SKM-1 treated with dmso at 0.1 percent for 144 hours (cell line): ENCODE measurements around the gene DLX3.
"Not testable (repeated sequence)": the region's sequence is repeated elsewhere in the genome, so short reads cannot be mapped to it uniquely, and the experiment has no call there.

Experiments
- DNase-seq: peaks from one replicate; lab custom pipeline; 2025; ENCODE audit not compliant: unreplicated experiment; lab: John Stamatoyannopoulos, UW

The DLX3 gene

GRCh38 chr17:49995055-49995738, at the start of gene DLX3:
DLX3 (minus strand) TSS chr17:49995224; CDS start chr17:49994998, 226 bp downstream.
- DNase-seq: peak; percentile 66

- no peak for DNase-seq
Observed at GRCh38 chr17:50044483-50044882, 49.5 kb upstream of the DLX3 start.

GRCh38 chr17:50043290-50044148, 48.5 kb upstream of the DLX3 start:
- no peak for DNase-seq

DNA sequence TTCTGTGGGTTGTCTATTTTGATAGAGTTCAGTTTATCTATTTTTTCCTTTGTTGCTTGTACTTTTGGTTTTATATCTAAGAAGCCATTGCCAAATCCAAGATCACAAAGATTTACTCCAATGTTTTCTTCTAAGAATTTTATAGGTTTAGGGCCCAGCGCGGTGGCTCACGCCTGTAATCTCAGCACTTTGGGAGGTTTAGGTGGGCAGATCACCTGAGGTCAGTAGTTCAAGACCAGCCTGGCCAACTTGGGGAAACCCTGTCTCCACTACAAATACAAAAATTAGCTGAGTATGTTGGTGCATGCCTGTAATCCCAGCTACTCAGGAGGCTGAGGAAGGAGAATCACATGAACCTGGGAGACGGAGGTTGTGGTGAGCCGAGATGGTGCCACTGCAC, 47.2 kb upstream of the DLX3 start:
- DNase-seq: no peak

DNA sequence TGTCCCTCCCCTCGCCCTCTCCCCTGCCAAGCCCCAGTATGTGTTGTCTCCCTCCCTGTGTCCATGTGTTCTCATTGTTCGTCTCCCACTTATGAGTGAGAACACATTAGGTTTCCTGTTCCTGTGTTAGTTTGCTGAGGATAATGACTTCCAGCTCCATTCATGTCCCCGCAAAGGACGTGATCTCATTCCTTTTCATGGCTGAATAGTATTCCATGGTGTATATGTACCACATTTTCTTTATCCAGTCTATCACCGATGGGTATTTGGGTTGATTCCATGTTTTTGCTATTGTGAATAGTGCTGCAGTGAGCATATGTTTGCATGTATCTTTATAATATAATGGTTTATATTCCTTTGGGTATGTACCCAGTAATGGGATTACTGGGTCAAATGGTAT, 45.5 kb upstream of the DLX3 start:
- DNase-seq: not testable (repeated sequence)

DNA sequence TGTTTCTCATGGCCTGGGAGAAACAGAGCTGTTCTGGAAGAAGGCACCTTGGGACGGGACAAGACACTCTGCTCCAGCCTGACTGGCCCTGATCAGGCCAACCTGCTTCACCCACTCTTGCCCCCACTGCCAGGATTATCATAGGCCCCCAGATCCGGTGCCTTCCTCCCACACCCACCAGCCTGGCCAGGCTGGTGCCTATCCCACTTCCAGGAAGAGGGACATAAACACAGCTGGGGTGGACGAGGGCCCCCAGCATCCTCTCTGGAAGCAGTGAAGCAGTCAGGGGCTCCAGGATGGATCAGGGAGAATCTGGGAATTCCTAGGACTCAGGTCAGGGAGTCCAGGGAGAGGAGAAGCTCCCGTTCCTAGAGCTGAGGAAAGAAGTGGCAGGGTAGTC, 44.0 kb upstream of the DLX3 start:
- no peak for DNase-seq

DNA sequence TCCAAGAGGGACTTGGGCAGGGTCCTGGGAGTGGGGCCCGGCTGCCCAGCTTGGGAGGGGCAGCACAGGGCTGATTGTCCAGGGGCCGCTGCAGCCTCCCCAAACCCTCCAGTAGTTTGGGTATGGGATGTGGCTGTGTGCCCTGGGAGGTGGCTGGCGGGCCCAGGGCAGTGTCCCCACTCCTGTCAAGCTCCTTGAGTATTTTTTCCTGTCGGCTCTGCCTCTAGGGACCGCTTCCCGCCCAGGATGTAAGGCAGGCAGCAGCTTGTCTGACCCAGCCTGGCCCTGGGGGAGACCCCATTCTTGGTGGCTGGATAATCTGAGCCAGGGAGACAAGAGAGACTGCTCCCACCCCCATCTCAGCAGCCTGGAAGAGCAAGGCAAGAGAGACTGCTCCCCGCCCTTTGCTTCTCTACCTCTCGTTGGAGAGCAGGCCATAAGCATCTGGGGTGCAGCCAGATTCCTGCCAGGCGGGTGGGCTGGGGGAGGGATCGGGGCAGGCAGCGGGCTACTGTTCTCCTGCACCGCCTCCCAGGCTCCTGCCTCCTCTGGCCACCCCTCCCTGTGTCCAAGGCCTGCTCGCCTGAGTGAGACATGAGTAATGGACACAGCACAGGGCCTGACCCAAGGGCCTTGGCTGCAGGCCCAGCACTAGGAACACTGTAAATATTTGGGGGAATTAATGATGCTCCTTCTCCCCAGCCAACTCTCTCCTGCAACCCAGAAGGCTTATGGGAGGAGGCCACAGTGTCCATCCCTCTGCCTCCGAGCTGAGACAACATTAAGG, 42.5 kb upstream of the DLX3 start:
- no peak for DNase-seq

DNA sequence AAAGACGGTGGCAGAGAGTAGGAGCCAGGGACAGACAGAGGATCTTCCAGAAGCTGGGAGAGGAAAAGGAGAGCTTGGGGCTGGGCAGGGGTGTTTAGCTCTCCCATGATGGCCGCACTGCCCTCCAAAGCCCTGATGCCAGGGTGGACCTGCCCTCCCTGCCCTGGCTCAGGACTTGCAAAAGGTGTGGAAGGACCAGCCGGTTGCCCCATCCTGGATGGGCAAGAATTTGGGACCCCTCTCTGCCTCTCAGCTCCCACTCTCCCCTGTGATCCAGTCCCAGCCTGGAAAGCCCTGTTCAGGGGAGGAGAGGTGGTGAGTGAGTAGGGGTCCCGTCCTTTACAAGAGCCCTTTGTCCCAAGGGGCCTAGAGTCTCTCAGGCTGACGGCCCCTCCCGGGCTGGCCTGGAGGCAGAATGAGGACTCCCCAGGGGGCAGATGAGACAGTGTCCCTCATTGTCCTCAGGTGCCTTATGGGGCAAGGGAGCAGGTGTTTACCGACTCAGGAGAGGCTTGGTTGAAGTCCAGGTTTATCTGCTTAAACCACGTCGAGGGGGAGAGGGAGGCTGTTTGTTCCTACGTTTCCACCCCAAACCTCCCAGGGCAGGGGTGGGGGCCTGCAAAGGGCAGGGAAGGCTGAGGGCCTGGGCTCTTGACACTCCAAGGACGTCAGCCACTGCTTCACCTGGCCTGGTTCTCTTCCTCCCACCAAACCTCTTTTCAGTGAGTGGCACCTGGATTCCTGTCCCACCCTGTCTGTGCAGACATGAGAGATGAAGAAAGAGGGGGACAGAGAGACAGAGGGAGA, 41.6 kb upstream of the DLX3 start:
- no peak for DNase-seq

DNA sequence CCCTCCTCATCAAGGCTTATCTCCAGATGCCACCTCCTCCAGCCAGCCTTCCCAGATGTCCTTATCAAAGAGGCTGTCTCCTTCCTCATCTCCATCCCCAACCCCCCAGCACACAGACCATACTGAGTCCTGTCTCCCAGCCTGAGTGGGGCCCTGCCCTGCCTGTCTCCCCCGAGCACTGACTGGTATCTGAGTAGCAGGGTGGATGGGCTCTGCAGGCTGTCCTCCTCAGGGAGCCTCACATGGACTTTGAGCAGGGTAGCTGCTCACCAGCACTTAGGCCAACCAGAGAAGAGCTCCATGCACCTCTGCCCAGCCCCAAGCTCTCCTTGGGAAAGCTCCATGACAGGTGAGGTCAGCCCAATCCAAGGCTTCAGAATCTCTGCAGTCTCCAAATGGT, 40.9 kb upstream of the DLX3 start:
- no peak for DNase-seq

DNA sequence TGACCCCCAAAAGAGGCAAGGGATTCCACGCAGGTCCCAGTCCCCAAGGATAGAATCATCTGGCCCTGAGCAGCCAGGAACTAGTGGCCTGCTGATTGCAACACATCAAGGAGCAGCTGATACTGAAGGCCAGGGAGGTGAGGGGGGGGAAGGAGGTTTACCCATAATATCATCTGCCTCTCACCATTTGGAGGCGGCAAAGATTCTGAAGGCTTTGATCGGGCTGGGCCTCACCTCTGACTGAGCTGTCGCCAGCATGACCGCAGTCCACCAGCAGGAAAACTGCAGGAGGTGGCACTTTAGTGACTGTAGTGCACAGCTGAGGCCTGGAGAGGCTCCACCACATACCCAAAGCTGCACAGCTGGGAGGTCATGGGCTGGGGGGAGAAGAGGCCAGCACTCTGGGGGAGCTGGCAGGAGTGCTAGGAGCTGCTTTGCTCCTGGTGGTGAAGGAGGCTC, 40.4 kb upstream of the DLX3 start:
- no peak for DNase-seq

DNA sequence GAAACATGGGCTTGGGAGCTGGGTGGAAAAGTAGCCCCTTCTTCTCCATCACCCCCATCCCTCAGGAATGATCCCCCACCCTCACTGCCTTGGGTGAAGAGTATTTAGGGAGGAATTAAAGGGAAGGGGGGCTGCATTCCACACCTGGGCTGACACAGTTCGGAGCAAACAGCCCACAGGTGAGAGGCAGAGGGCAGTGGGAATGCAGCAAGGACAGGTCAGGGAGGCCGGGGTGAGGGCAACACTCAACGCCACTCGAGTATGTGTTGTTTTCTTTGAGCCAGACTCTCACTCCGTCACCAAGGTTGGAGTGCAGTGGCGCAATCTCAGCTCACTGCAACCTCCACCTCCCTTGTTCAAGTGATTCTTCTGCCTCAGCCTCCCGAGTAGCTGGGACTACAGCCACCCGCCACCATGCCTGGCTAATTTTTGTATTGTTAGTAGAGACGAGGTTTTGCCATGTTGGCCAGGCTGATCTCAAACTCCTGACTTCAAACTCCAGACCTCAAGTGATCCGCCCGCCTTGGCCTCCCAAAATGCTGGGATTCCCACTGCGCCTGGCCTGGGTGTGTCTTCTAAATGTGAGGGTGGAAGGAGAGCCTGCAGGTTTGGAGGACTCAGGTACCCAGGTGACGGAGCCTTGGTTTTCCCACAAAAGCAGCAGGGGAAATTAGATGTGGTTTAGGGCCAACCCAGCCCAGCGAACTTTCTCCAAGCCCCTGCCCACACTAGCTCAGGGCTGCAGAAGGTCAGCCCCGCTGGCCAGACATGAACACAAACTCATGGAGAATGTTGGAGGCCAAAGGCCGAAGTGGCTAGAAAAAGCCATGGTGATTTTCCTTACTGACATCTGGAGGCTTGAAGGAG, 39.7 kb upstream of the DLX3 start:
- DNase-seq: no peak

- DNase-seq: no peak
Observed at GRCh38 chr17:50033316-50033715, 38.3 kb upstream of the DLX3 start.

- no peak for DNase-seq
Observed at GRCh38 chr17:50029185-50029584, 34.2 kb upstream of the DLX3 start.

DNA sequence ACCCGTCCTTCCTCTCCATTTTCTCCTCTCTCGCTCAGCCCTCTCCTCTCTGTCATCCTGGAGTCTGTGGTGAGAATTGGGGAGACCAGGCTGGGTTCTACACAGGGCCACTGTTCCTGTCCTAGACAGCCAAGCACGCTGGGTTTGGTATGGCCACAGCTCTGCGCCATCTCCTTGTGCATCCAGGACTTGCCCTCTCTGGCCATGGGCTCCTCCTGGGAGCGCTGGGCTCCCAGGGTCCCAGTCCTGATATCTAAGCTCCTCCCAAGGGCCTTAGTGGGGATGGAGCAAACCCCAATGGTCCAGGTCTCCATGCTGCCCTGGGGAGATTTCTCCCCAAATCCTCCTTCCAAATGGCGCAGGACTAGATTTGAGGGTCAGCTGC, 33.7 kb upstream of the DLX3 start:
- no peak for DNase-seq

- no peak for DNase-seq
Observed at GRCh38 chr17:50027881-50028735, 33.1 kb upstream of the DLX3 start.

GRCh38 chr17:50027172-50027880, 32.3 kb upstream of the DLX3 start:
- DNase-seq: no peak

GRCh38 chr17:50026837-50027171, 31.8 kb upstream of the DLX3 start:
- peak; percentile 52 for DNase-seq

GRCh38 chr17:50026046-50026675, 31.1 kb upstream of the DLX3 start:
- no peak for DNase-seq
